Glutamatergic neuron (in vitro differentiated cells): Measurements from ENCODE around the gene KIAA1958. TPM values are rescaled to one million over a fixed set of nuclear protein-coding genes. Genes with fewer than 3 reads are reported as not detected.

Source experiments
- DNase-seq: peaks from one replicate; pipeline ENCODE4 v3.0.0; 2022
- H3K27ac Mint-ChIP-seq: one replicate; pipeline ENCODE4 v1.8.0; 2020; ENCODE audit warnings: mild to moderate bottlenecking, mixed read lengths, inconsistent platforms; ENCODE audit not compliant: unreplicated experiment
- H3K27me3 Mint-ChIP-seq: one replicate; pipeline ENCODE4 v1.8.0; 2020; ENCODE audit warnings: mild to moderate bottlenecking, moderate library complexity, mixed read lengths, inconsistent platforms; ENCODE audit not compliant: unreplicated experiment
- H3K36me3 Mint-ChIP-seq: one replicate; pipeline ENCODE4 v1.8.0; 2020; ENCODE audit warnings: mild to moderate bottlenecking, mixed read lengths, inconsistent platforms; ENCODE audit not compliant: unreplicated experiment
- H3K4me1 Mint-ChIP-seq: one replicate; pipeline ENCODE4 v1.8.0; 2020; ENCODE audit warnings: mild to moderate bottlenecking, low read depth, mixed read lengths, inconsistent platforms; ENCODE audit not compliant: unreplicated experiment
- H3K4me3 Mint-ChIP-seq: one replicate; pipeline ENCODE4 v1.8.0; 2020; ENCODE audit warnings: mild to moderate bottlenecking, mixed read lengths, inconsistent platforms; ENCODE audit not compliant: unreplicated experiment
- H3K9me3 Mint-ChIP-seq: one replicate; pipeline ENCODE4 v1.8.0; 2020; ENCODE audit warnings: mild to moderate bottlenecking, moderate library complexity, mixed read lengths, inconsistent platforms; ENCODE audit not compliant: unreplicated experiment
- CTCF ChIP-seq: fragments of 200-600 bp; sonication (generic); IDR thresholded peaks from one replicate; pipeline ENCODE4 v1.5.0; 2021; ENCODE audit not compliant: partially characterized antibody, unreplicated experiment
- total RNA-seq: library from RNA; stranded (reverse); fragmentation: NEBNext Ultra II Directional; extraction: Animal tissue kit (Norgen Biotek cat#: 25700); gene quantifications from one replicate; pipeline ENCODE4 v1.2.1, GENCODE V29; 2021; ENCODE audit not compliant: unreplicated experiment

KIAA1958 gene
- total RNA-seq, 1 donor from 2014 or later = 48.6 TPM

GRCh38 chr9:112493393-112494137 is 6.9 kb downstream of the KIAA1958 start:
- Mint-ChIP-seq H3K4me1 (peaks cover 40% of the 10 kb centered on the region), H3K27ac (no peak overlapping the region), H3K9me3 (peaks cover 9% of the 10 kb centered on the region), H3K27me3 (no peaks in the 10 kb centered on the region), H3K4me3 (no peak overlapping the region), H3K36me3 (peaks cover 25% of the 10 kb centered on the region)
- no peak for DNase-seq
- TF ChIP-seq CTCF = no peak

GRCh38 chr9:112494153-112494552 is 7.5 kb downstream of the KIAA1958 start:
- Mint-ChIP-seq H3K4me1 (peaks cover 37% of the 10 kb centered on the region), H3K4me3 (no peak overlapping the region), H3K27ac (no peak overlapping the region), H3K9me3 (peaks cover 9% of the 10 kb centered on the region), H3K36me3 (peaks cover 29% of the 10 kb centered on the region), H3K27me3 (no peaks in the 10 kb centered on the region)
- no peak for DNase-seq
- no peak for TF ChIP-seq CTCF

- Mint-ChIP-seq H3K27ac (peak overlapping the region; percentile 48), H3K4me1 (peaks cover 25% of the 10 kb centered on the region), H3K36me3 (peaks cover 29% of the 10 kb centered on the region)
Observed at GRCh38 chr9:112495614-112496013, 9.0 kb downstream of the KIAA1958 start.

GRCh38 chr9:112496074-112496722 is 9.6 kb downstream of the KIAA1958 start:
- Mint-ChIP-seq H3K4me3 (peak overlapping the region; percentile 17), H3K27me3 (no peaks in the 10 kb centered on the region), H3K9me3 (peaks cover 9% of the 10 kb centered on the region), H3K4me1 (peaks cover 20% of the 10 kb centered on the region), H3K27ac (peak overlapping the region; percentile 48), H3K36me3 (peaks cover 29% of the 10 kb centered on the region)
- no peak for DNase-seq
- TF ChIP-seq CTCF = no peak

More at GRCh38 chr9:112495614-112496013, 9.0 kb downstream of the KIAA1958 start:
- Mint-ChIP-seq H3K27me3 (no peaks in the 10 kb centered on the region), H3K9me3 (peaks cover 9% of the 10 kb centered on the region), H3K4me3 (no peak overlapping the region)
- TF ChIP-seq CTCF = no peak
- DNase-seq = no peak

GRCh38 chr9:112500842-112501241 is 14.2 kb downstream of the KIAA1958 start:
- Mint-ChIP-seq H3K4me1 (peaks cover 11% of the 10 kb centered on the region), H3K27ac (no peak overlapping the region), H3K9me3 (peaks cover 2% of the 10 kb centered on the region), H3K36me3 (peaks cover 4% of the 10 kb centered on the region), H3K4me3 (no peak overlapping the region), H3K27me3 (no peaks in the 10 kb centered on the region)
- no peak for DNase-seq
- TF ChIP-seq CTCF = no peak
